Keratinocyte (primary cell): ENCODE results near the gene UGT1A10. TPM values are rescaled to one million over a fixed set of nuclear protein-coding genes. Genes with fewer than 3 reads are reported as not detected.

Source experiments
- DNase-seq: peaks from one replicate; pipeline ENCODE4 v3.0.0-alpha.2; 2011; ENCODE audit warnings: low read depth, missing footprints, low spot score
- FAIRE-seq: peaks from 2 replicates; lab custom pipeline; 2011; peaks lifted over from hg19 to GRCh38; lab: Jason Lieb, UNC
- H2AFZ ChIP-seq: 2 replicates; pipeline ENCODE4 v1.6.0; 2012; ENCODE audit warnings: low read length, control low read depth, inconsistent platforms; ENCODE audit not compliant: control insufficient read depth
- H3K27ac ChIP-seq: 2 replicates; pipeline ENCODE4 v1.5.1; 2011; ENCODE audit warnings: low read length; ENCODE audit not compliant: control insufficient read depth, insufficient read depth
- H3K27me3 ChIP-seq: 3 replicates; pipeline ENCODE4 v1.6.0; 2011; ENCODE audit warnings: low read length; ENCODE audit not compliant: control insufficient read depth, insufficient read depth; ENCODE audit errors: extremely low read depth
- H3K36me3 ChIP-seq, 2 experiments: 2 replicates in 1 of 2; 3 replicates in 1 of 2; pipeline ENCODE4 v1.5.1; 2011; ENCODE audit warnings: low read length in 2 of 2, mild to moderate bottlenecking in 1 of 2; ENCODE audit not compliant: control insufficient read depth in 2 of 2, insufficient read depth in 2 of 2; ENCODE audit errors: extremely low read depth in 1 of 2
- H3K4me1 ChIP-seq: 3 replicates; pipeline ENCODE4 v1.5.1; 2011; ENCODE audit warnings: low read length; ENCODE audit not compliant: control insufficient read depth, insufficient read depth; ENCODE audit errors: extremely low read depth
- H3K4me2 ChIP-seq: 3 replicates; pipeline ENCODE4 v1.6.0; 2011; ENCODE audit warnings: low read depth, low read length; ENCODE audit not compliant: control insufficient read depth, insufficient read depth; ENCODE audit errors: extremely low read depth
- H3K4me3 ChIP-seq, 3 experiments: fragments of 200-600 bp in 1 of 3; sonication (generic) in 1 of 3; 2 replicates in 2 of 3; 3 replicates in 1 of 3; pipeline ENCODE4 v1.5.1; 2011 to 2016; ENCODE audit warnings: low read length in 3 of 3, mild to moderate bottlenecking in 3 of 3, control low read depth in 2 of 3, inconsistent platforms in 1 of 3, low read depth in 1 of 3, mixed read lengths in 1 of 3, mixed run types in 1 of 3, moderate library complexity in 1 of 3; ENCODE audit not compliant: control insufficient read depth in 2 of 3, insufficient read depth in 2 of 3; ENCODE audit errors: extremely low read depth in 1 of 3
- H3K79me2 ChIP-seq: 2 replicates; pipeline ENCODE4 v1.6.0; 2012; ENCODE audit warnings: low read length; ENCODE audit not compliant: control insufficient read depth, insufficient read depth
- H3K9ac ChIP-seq: 3 replicates; pipeline ENCODE4 v1.6.0; 2011; ENCODE audit warnings: low read length; ENCODE audit not compliant: control insufficient read depth, insufficient read depth; ENCODE audit errors: extremely low read depth
- H3K9me1 ChIP-seq: 3 replicates; pipeline ENCODE4 v1.6.0; 2011; ENCODE audit warnings: low read length; ENCODE audit not compliant: control insufficient read depth, insufficient read depth; ENCODE audit errors: extremely low read depth
- H3K9me3 ChIP-seq: 2 replicates; pipeline ENCODE4 v1.5.1; 2012; ENCODE audit warnings: low read depth, low read length; ENCODE audit not compliant: control insufficient read depth
- H4K20me1 ChIP-seq: 3 replicates; pipeline ENCODE4 v1.6.0; 2011; ENCODE audit warnings: low read length; ENCODE audit not compliant: control insufficient read depth, insufficient read depth; ENCODE audit errors: extremely low read depth
- CTCF ChIP-seq, 3 experiments: IDR thresholded peaks in 1 of 3; conservative IDR thresholded peaks in 1 of 3; optimal IDR thresholded peaks in 1 of 3; 2 replicates in 2 of 3; 3 replicates in 1 of 3; pipeline versions ENCODE3 to v1.5.1; 2011; ENCODE audit warnings: low read length in 3 of 3, mild to moderate bottlenecking in 3 of 3, moderate library complexity in 2 of 3, control low read depth in 1 of 3, inconsistent platforms in 1 of 3; ENCODE audit not compliant: insufficient read depth in 2 of 3; ENCODE audit errors: extremely low read depth in 1 of 3
- EZH2 ChIP-seq: IDR thresholded peaks from one replicate; pipeline ENCODE4 v1.6.1; 2012; ENCODE audit warnings: inconsistent platforms, mild to moderate bottlenecking, low read length, moderate library complexity
- dilution Hi-C: fragments of 300-500 bp; cut with MboI; formaldehyde crosslinking; loops from one replicate; pipeline ENCODE4 v1.7.0; 2020; ENCODE audit warnings: low sequenced_read_pairs; ENCODE audit not compliant: extremely low pct_ligation_motif_present
- polyA plus RNA-seq, 5 experiments: library from polyadenylated mRNA; depleted of rRNA in 3 of 5; stranded (reverse) in 3 of 5; stranded (forward) in 1 of 5; unstranded in 1 of 5; fragments of >200 nt; gene quantifications; 1 replicate in 1 of 5; 2 replicates in 3 of 5; 3 replicates in 1 of 5; pipeline versions ENCODE4 v1.2.1 to v1.2.3, GENCODE V29; 2011 to 2012; ENCODE audit warnings: missing spikeins in 2 of 5, low read depth in 1 of 5, low replicate concordance in 1 of 5

UGT1A10 gene
- polyA plus RNA-seq, 1 donor (not counting 4 experiments of a cell fraction or from before 2014, with no cell fraction given), result 2.0 TPM

- H3K27ac ChIP-seq, result no peak overlapping the region
- no peak for DNase-seq
- no peaks in the 10 kb centered on the region for H3K36me3 ChIP-seq
- no peak for FAIRE-seq
- H3K9ac ChIP-seq, result no peak overlapping the region
- H3K27me3 ChIP-seq, result no peaks in the 10 kb centered on the region
- H4K20me1 ChIP-seq, result no peaks in the 10 kb centered on the region
- peaks cover 1% of the 10 kb centered on the region for H3K4me1 ChIP-seq
- H3K9me3 ChIP-seq, result no peaks in the 10 kb centered on the region
- no peak overlapping the region for H2AFZ ChIP-seq
- no peaks in the 10 kb centered on the region for H3K9me1 ChIP-seq
- no peak overlapping the region for H3K4me3 ChIP-seq
- no peak overlapping the region for H3K4me2 ChIP-seq
- H3K79me2 ChIP-seq, result no peaks in the 10 kb centered on the region
- dilution Hi-C loops, result no loop called here
- TF ChIP-seq EZH2, result no peak
- TF ChIP-seq CTCF (optimal IDR thresholded peaks at IDR 0.05 in 1 of 3, IDR thresholded peaks at IDR 0.05 in 1 of 3, conservative IDR thresholded peaks at IDR 0.05 in 1 of 3; ENCODE audit: extremely low read depth in 1 of 3, insufficient read depth in 2 of 3, low read length in 3 of 3), result no peak
These were observed 155.1 kb downstream of the UGT1A10 start for GRCh38 chr2:233791151-233791882.

GRCh38 chr2:233791883-233792329 is 155.7 kb downstream of the UGT1A10 start:
- H3K4me3 ChIP-seq, result no peak overlapping the region
- H3K4me1 ChIP-seq, result peaks cover 4% of the 10 kb centered on the region
- FAIRE-seq, result no peak
- no peaks in the 10 kb centered on the region for H3K9me1 ChIP-seq
- DNase-seq, result no peak
- no peaks in the 10 kb centered on the region for H3K27me3 ChIP-seq
- no peaks in the 10 kb centered on the region for H3K79me2 ChIP-seq
- no peaks in the 10 kb centered on the region for H3K36me3 ChIP-seq
- no peak overlapping the region for H2AFZ ChIP-seq
- dilution Hi-C loops, result no loop called here
- H3K9me3 ChIP-seq, result no peaks in the 10 kb centered on the region
- no peak for TF ChIP-seq CTCF (optimal IDR thresholded peaks at IDR 0.05 in 1 of 3, IDR thresholded peaks at IDR 0.05 in 1 of 3, conservative IDR thresholded peaks at IDR 0.05 in 1 of 3; ENCODE audit: extremely low read depth in 1 of 3, insufficient read depth in 2 of 3, low read length in 3 of 3)
- no peak for TF ChIP-seq EZH2
- H3K4me2 ChIP-seq, result no peak overlapping the region
- no peaks in the 10 kb centered on the region for H4K20me1 ChIP-seq
- no peak overlapping the region for H3K9ac ChIP-seq
- no peak overlapping the region for H3K27ac ChIP-seq
